ENCODE measurements around the gene RABEP2.
A peak's percentile ranks its signal among the peaks of the same experiment; 100 is the strongest.
"Not testable (repeated sequence)": the region's sequence is repeated elsewhere in the genome, so short reads cannot be mapped to it uniquely, and the experiment has no call there.

Gene RABEP2

GRCh38 chr16:28883221-28883996 is 41.6 kb downstream of the RABEP2 start:
- H3K4me3 ChIP-seq (ENCODE audit: low read length): no peak overlapping the region
- no peak for DNase-seq (ENCODE audit: low read depth)

GRCh38 chr16:28882551-28883160 is 42.4 kb downstream of the RABEP2 start:
- DNase-seq (ENCODE audit: low read depth): no peak
- H3K36me3 ChIP-seq (ENCODE audit: control insufficient read depth, insufficient read depth, low read length, severe bottlenecking): no peaks in the 10 kb centered on the region
- peaks cover 9% of the 10 kb centered on the region for H3K27me3 ChIP-seq (replicated peaks; ENCODE audit: control insufficient read depth, insufficient read depth, low read length)
- H3K4me3 ChIP-seq (ENCODE audit: low read length): no peak overlapping the region
- no peaks in the 10 kb centered on the region for H3K9me3 ChIP-seq (ENCODE audit: control insufficient read depth, low read length)
- no peak overlapping the region for H3K9ac ChIP-seq (ENCODE audit: low read length)
- peaks cover 5% of the 10 kb centered on the region for H3K4me1 ChIP-seq (ENCODE audit: control insufficient read depth, insufficient read depth, low read length)

More at GRCh38 chr16:28883221-28883996, 41.6 kb downstream of the RABEP2 start:
- Histone ChIP-seq H3K27me3 (replicated peaks; ENCODE audit: control insufficient read depth, insufficient read depth, low read length) (peaks cover 9% of the 10 kb centered on the region), H3K9ac (ENCODE audit: low read length) (no peak overlapping the region), H3K4me1 (ENCODE audit: control insufficient read depth, insufficient read depth, low read length) (peaks cover 5% of the 10 kb centered on the region), H3K9me3 (ENCODE audit: control insufficient read depth, low read length) (no peaks in the 10 kb centered on the region), H3K36me3 (ENCODE audit: control insufficient read depth, insufficient read depth, low read length, severe bottlenecking) (no peaks in the 10 kb centered on the region)

GRCh38 chr16:28881565-28881964 is 43.5 kb downstream of the RABEP2 start:
- not testable (repeated sequence) for H3K27me3 ChIP-seq (replicated peaks; ENCODE audit: control insufficient read depth, insufficient read depth, low read length); H3K4me1 ChIP-seq (ENCODE audit: control insufficient read depth, insufficient read depth, low read length); H3K9me3 ChIP-seq (ENCODE audit: control insufficient read depth, low read length); H3K9ac ChIP-seq (ENCODE audit: low read length); H3K36me3 ChIP-seq (ENCODE audit: control insufficient read depth, insufficient read depth, low read length, severe bottlenecking); DNase-seq (ENCODE audit: low read depth); H3K4me3 ChIP-seq (ENCODE audit: low read length)

- H3K27me3 ChIP-seq (replicated peaks; ENCODE audit: control insufficient read depth, insufficient read depth, low read length): peaks cover 9% of the 10 kb centered on the region
- no peaks in the 10 kb centered on the region for H3K36me3 ChIP-seq (ENCODE audit: control insufficient read depth, insufficient read depth, low read length, severe bottlenecking)
- no peak for DNase-seq (ENCODE audit: low read depth)
- peaks cover 5% of the 10 kb centered on the region for H3K4me1 ChIP-seq (ENCODE audit: control insufficient read depth, insufficient read depth, low read length)
- no peaks in the 10 kb centered on the region for H3K9me3 ChIP-seq (ENCODE audit: control insufficient read depth, low read length)
- no peak overlapping the region for H3K4me3 ChIP-seq (ENCODE audit: low read length)
- no peak overlapping the region for H3K9ac ChIP-seq (ENCODE audit: low read length)
Observed at GRCh38 chr16:28880955-28881354, 44.1 kb downstream of the RABEP2 start.

GRCh38 chr16:28880589-28880915 is 44.5 kb downstream of the RABEP2 start:
- Histone ChIP-seq H3K9me3 (ENCODE audit: control insufficient read depth, low read length) (no peaks in the 10 kb centered on the region), H3K9ac (ENCODE audit: low read length) (no peak overlapping the region), H3K36me3 (ENCODE audit: control insufficient read depth, insufficient read depth, low read length, severe bottlenecking) (no peaks in the 10 kb centered on the region), H3K4me3 (ENCODE audit: low read length) (no peak overlapping the region), H3K4me1 (ENCODE audit: control insufficient read depth, insufficient read depth, low read length) (peaks cover 5% of the 10 kb centered on the region), H3K27me3 (replicated peaks; ENCODE audit: control insufficient read depth, insufficient read depth, low read length) (peaks cover 9% of the 10 kb centered on the region)
- no peak for DNase-seq (ENCODE audit: low read depth)

GRCh38 chr16:28879841-28880588 is 45.0 kb downstream of the RABEP2 start:
- H3K4me1 ChIP-seq (ENCODE audit: control insufficient read depth, insufficient read depth, low read length): peaks cover 5% of the 10 kb centered on the region
- H3K9ac ChIP-seq (ENCODE audit: low read length): peak overlapping the region; percentile 82
- no peaks in the 10 kb centered on the region for H3K36me3 ChIP-seq (ENCODE audit: control insufficient read depth, insufficient read depth, low read length, severe bottlenecking)
- DNase-seq (ENCODE audit: low read depth): peak; percentile 95
- H3K4me3 ChIP-seq (ENCODE audit: low read length): peak overlapping the region; percentile 88
- H3K27me3 ChIP-seq (replicated peaks; ENCODE audit: control insufficient read depth, insufficient read depth, low read length): peaks cover 9% of the 10 kb centered on the region
- no peaks in the 10 kb centered on the region for H3K9me3 ChIP-seq (ENCODE audit: control insufficient read depth, low read length)

GRCh38 chr16:28879261-28879840 is 45.7 kb downstream of the RABEP2 start:
- Histone ChIP-seq H3K9me3 (ENCODE audit: control insufficient read depth, low read length) (no peaks in the 10 kb centered on the region), H3K36me3 (ENCODE audit: control insufficient read depth, insufficient read depth, low read length, severe bottlenecking) (peaks cover 3% of the 10 kb centered on the region), H3K27me3 (replicated peaks; ENCODE audit: control insufficient read depth, insufficient read depth, low read length) (peaks cover 9% of the 10 kb centered on the region), H3K4me1 (ENCODE audit: control insufficient read depth, insufficient read depth, low read length) (peaks cover 5% of the 10 kb centered on the region), H3K4me3 (ENCODE audit: low read length) (peak overlapping the region; percentile 88), H3K9ac (ENCODE audit: low read length) (peak overlapping the region; percentile 82)
- DNase-seq (ENCODE audit: low read depth): no peak

GRCh38 chr16:28878083-28878926 is 46.7 kb downstream of the RABEP2 start, which contains the start of gene ATP2A1:
Gene ATP2A1, plus strand, starts transcription at chr16:28878488. Its CDS starts 184 bp downstream, at chr16:28878672.
- Histone ChIP-seq H3K9ac (ENCODE audit: low read length) (peak within 1 kb of the TSS; percentile 82), H3K36me3 (ENCODE audit: control insufficient read depth, insufficient read depth, low read length, severe bottlenecking) (peaks cover 4% of the 10 kb centered on the region), H3K4me1 (ENCODE audit: control insufficient read depth, insufficient read depth, low read length) (peaks cover 5% of the 10 kb centered on the region), H3K4me3 (ENCODE audit: low read length) (peak within 1 kb of the TSS; percentile 88), H3K9me3 (ENCODE audit: control insufficient read depth, low read length) (no peaks in the 10 kb centered on the region), H3K27me3 (replicated peaks; ENCODE audit: control insufficient read depth, insufficient read depth, low read length) (peaks cover 7% of the 10 kb centered on the region)
- no peak for DNase-seq (ENCODE audit: low read depth)

GRCh38 chr16:28877655-28878000 is 47.4 kb downstream of the RABEP2 start:
- Histone ChIP-seq H3K36me3 (ENCODE audit: control insufficient read depth, insufficient read depth, low read length, severe bottlenecking) (peaks cover 10% of the 10 kb centered on the region), H3K4me1 (ENCODE audit: control insufficient read depth, insufficient read depth, low read length) (peaks cover 5% of the 10 kb centered on the region), H3K27me3 (replicated peaks; ENCODE audit: control insufficient read depth, insufficient read depth, low read length) (peaks cover 5% of the 10 kb centered on the region), H3K4me3 (ENCODE audit: low read length) (no peak overlapping the region), H3K9me3 (ENCODE audit: control insufficient read depth, low read length) (no peaks in the 10 kb centered on the region), H3K9ac (ENCODE audit: low read length) (no peak overlapping the region)
- no peak for DNase-seq (ENCODE audit: low read depth)

GRCh38 chr16:28876973-28877654 is 47.9 kb downstream of the RABEP2 start:
- Histone ChIP-seq H3K27me3 (replicated peaks; ENCODE audit: control insufficient read depth, insufficient read depth, low read length) (peaks cover 5% of the 10 kb centered on the region), H3K36me3 (ENCODE audit: control insufficient read depth, insufficient read depth, low read length, severe bottlenecking) (peaks cover 15% of the 10 kb centered on the region), H3K9ac (ENCODE audit: low read length) (no peak overlapping the region), H3K9me3 (ENCODE audit: control insufficient read depth, low read length) (no peaks in the 10 kb centered on the region), H3K4me1 (ENCODE audit: control insufficient read depth, insufficient read depth, low read length) (peaks cover 5% of the 10 kb centered on the region), H3K4me3 (ENCODE audit: low read length) (no peak overlapping the region)
- no peak for DNase-seq (ENCODE audit: low read depth)

Measured in adipocyte (in vitro differentiated cells).